Keratinocyte (primary cell): ENCODE results near the gene WDR35.

Experiments used
- EZH2 ChIP-seq: IDR thresholded peaks from one replicate; pipeline ENCODE4 v1.6.1; 2012; ENCODE audit warnings: inconsistent platforms, mild to moderate bottlenecking, low read length, moderate library complexity
- TF ChIP-seq, protein P1 (sequence below), 3 experiments: IDR thresholded peaks in 1 of 3; conservative IDR thresholded peaks in 1 of 3; optimal IDR thresholded peaks in 1 of 3; 2 replicates in 2 of 3; 3 replicates in 1 of 3; pipeline versions ENCODE3 to v1.5.1; 2011; ENCODE audit warnings: low read length in 3 of 3, mild to moderate bottlenecking in 3 of 3, moderate library complexity in 2 of 3, control low read depth in 1 of 3, inconsistent platforms in 1 of 3; ENCODE audit not compliant: insufficient read depth in 2 of 3; ENCODE audit errors: extremely low read depth in 1 of 3

DNA sequence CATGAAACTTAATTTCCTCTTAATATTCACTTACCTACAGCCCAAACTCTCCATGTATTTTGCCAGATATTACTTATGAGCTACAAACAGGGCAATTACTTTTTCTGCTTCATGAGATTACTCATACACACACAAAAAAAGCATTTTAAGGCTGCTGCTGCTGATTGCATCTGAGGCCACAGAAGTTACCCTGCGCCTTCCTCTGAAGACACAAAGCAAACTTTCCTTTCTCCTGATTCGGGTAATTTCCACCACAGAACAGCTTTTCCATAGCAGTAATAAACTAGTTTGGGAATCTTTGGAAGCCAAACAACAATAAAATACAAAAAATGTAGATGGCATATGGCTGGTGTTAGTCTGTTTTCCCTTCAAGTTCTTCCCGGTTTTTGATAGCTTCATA lies 94.4 kb downstream of the WDR35 start:
- no peak for TF ChIP-seq EZH2
- TF ChIP-seq, protein P1, sequence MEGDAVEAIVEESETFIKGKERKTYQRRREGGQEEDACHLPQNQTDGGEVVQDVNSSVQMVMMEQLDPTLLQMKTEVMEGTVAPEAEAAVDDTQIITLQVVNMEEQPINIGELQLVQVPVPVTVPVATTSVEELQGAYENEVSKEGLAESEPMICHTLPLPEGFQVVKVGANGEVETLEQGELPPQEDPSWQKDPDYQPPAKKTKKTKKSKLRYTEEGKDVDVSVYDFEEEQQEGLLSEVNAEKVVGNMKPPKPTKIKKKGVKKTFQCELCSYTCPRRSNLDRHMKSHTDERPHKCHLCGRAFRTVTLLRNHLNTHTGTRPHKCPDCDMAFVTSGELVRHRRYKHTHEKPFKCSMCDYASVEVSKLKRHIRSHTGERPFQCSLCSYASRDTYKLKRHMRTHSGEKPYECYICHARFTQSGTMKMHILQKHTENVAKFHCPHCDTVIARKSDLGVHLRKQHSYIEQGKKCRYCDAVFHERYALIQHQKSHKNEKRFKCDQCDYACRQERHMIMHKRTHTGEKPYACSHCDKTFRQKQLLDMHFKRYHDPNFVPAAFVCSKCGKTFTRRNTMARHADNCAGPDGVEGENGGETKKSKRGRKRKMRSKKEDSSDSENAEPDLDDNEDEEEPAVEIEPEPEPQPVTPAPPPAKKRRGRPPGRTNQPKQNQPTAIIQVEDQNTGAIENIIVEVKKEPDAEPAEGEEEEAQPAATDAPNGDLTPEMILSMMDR (optimal IDR thresholded peaks at IDR 0.05 in 1 of 3, IDR thresholded peaks at IDR 0.05 in 1 of 3, conservative IDR thresholded peaks at IDR 0.05 in 1 of 3; ENCODE audit: extremely low read depth in 1 of 3, insufficient read depth in 2 of 3, low read length in 3 of 3), result no peak
